HG02885 (cell line): ENCODE data around the gene ERFE.

ENCODE experiments used
- ATAC-seq: cut with Tn5 transposase; IDR thresholded peaks from one replicate; pipeline ENCODE4 v1.9.1; 2021; ENCODE audit warnings: mild to moderate bottlenecking; ENCODE audit not compliant: unreplicated experiment, poor library complexity

Gene ERFE

GRCh38 chr2:238138331-238139195 is 20.2 kb upstream of the ERFE start, which contains the start of gene KLHL30:
KLHL30 (plus strand) TSS chr2:238138668; CDS start chr2:238140755, 2,087 bp downstream.
- no peak for ATAC-seq

- ATAC-seq = no peak
Measured at GRCh38 chr2:238139196-238140039, 19.4 kb upstream of the ERFE start.

GRCh38 chr2:238140040-238140439 is 18.7 kb upstream of the ERFE start:
- ATAC-seq = no peak

- no peak for ATAC-seq
Measured at GRCh38 chr2:238140721-238141540, 17.8 kb upstream of the ERFE start.

- ATAC-seq = no peak
Measured at GRCh38 chr2:238141541-238142318, 17.0 kb upstream of the ERFE start.

GRCh38 chr2:238142382-238143205 is 16.2 kb upstream of the ERFE start:
- no peak for ATAC-seq

GRCh38 chr2:238143239-238143951 is 15.4 kb upstream of the ERFE start:
- no peak for ATAC-seq

- ATAC-seq = no peak
Measured at GRCh38 chr2:238144262-238144661, 14.5 kb upstream of the ERFE start.

- no peak for ATAC-seq
Measured at GRCh38 chr2:238145046-238145445, 13.7 kb upstream of the ERFE start.

- no peak for ATAC-seq
Measured at GRCh38 chr2:238145851-238146250, 12.9 kb upstream of the ERFE start.

GRCh38 chr2:238146884-238147544 is 11.8 kb upstream of the ERFE start:
- ATAC-seq = no peak

GRCh38 chr2:238148981-238149380 is 9.8 kb upstream of the ERFE start:
- no peak for ATAC-seq

GRCh38 chr2:238149841-238150572 is 8.8 kb upstream of the ERFE start:
- ATAC-seq = no peak

- ATAC-seq = no peak
Measured at GRCh38 chr2:238150686-238151085, 8.1 kb upstream of the ERFE start.

GRCh38 chr2:238151205-238151604 is 7.6 kb upstream of the ERFE start:
- no peak for ATAC-seq

GRCh38 chr2:238151628-238152235 is 7.0 kb upstream of the ERFE start:
- no peak for ATAC-seq
